H1 (cell line): ENCODE results near the gene CCDC171. TPM values are rescaled to one million over a fixed set of nuclear protein-coding genes. Genes with fewer than 3 reads are reported as not detected.

Experiments
- CTCF ChIA-PET: fragments of 300-600 bp; sonication (Branson Sonifier 250); formaldehyde crosslinking; loops from one replicate; lab custom pipeline; 2021; ENCODE audit not compliant: partially characterized antibody; lab: Charles Lee
- POLR2A ChIA-PET: fragments of 300-600 bp; sonication (Branson Sonifier 250); formaldehyde crosslinking; loops from one replicate; lab custom pipeline; 2021; ENCODE audit warnings: inconsistent platforms; ENCODE audit not compliant: partially characterized antibody; lab: Charles Lee
- DNase-seq, 2 experiments: peaks; one replicate each; pipeline versions ENCODE4 v3.0.0 to v3.0.0-alpha.2; 2010 to 2022; ENCODE audit warnings: low spot score in 2 of 2, low read depth in 1 of 2, mixed read lengths in 1 of 2
- FAIRE-seq: peaks from 2 replicates; lab custom pipeline; 2011; peaks lifted over from hg19 to GRCh38; lab: Jason Lieb, UNC
- H2AFZ ChIP-seq: 2 replicates; pipeline ENCODE4 v1.8.1; 2012; ENCODE audit warnings: low read length, inconsistent platforms
- H2AK5ac ChIP-seq: 2 replicates; pipeline ENCODE4 v1.6.1; 2013; ENCODE audit warnings: low read depth, low read length
- H2BK120ac ChIP-seq: replicated peaks from 2 replicates; pipeline ENCODE3; 2013; ENCODE audit warnings: low read depth, low read length, inconsistent platforms
- H2BK12ac ChIP-seq: 2 replicates; pipeline ENCODE4 v1.6.1; 2013; ENCODE audit warnings: low read depth, low read length
- H2BK15ac ChIP-seq: 2 replicates; pipeline ENCODE4 v1.6.1; 2013; ENCODE audit warnings: low read length
- H2BK20ac ChIP-seq: 2 replicates; pipeline ENCODE4 v1.6.1; 2013; ENCODE audit warnings: low read length
- H2BK5ac ChIP-seq: 2 replicates; pipeline ENCODE4 v1.6.1; 2013; ENCODE audit warnings: low read depth, low read length
- H3K14ac ChIP-seq: 2 replicates; pipeline ENCODE4 v1.6.1; 2013; ENCODE audit warnings: inconsistent platforms; ENCODE audit not compliant: insufficient read length
- H3K18ac ChIP-seq: 2 replicates; pipeline ENCODE4 v1.6.1; 2013; ENCODE audit warnings: low read length; ENCODE audit errors: extremely low read depth
- H3K23ac ChIP-seq: 2 replicates; pipeline ENCODE4 v1.6.1; 2013; ENCODE audit warnings: inconsistent platforms; ENCODE audit not compliant: insufficient read length
- H3K23me2 ChIP-seq: 2 replicates; pipeline ENCODE4 v1.6.1; 2013; ENCODE audit warnings: low read depth, low read length
- H3K27ac ChIP-seq: 2 replicates; pipeline ENCODE4 v1.6.1; 2011; ENCODE audit warnings: low read depth, low read length, inconsistent platforms
- H3K27me3 ChIP-seq, 4 experiments: replicated peaks in 1 of 4; 1 replicate in 1 of 4; 2 replicates in 3 of 4; pipeline versions ENCODE4 v1.6.1 to v1.8.1; 2011 to 2013; ENCODE audit warnings: low read length in 3 of 4, mild to moderate bottlenecking in 3 of 4, inconsistent platforms in 2 of 4, mixed read lengths in 2 of 4, moderate library complexity in 1 of 4; ENCODE audit not compliant: control insufficient read depth in 3 of 4, insufficient read depth in 3 of 4; ENCODE audit errors: extremely low read depth in 1 of 4
- H3K36me3 ChIP-seq, 4 experiments: 2 replicates each; pipeline versions ENCODE4 v1.6.1 to v1.8.1; 2011 to 2013; ENCODE audit warnings: mild to moderate bottlenecking in 4 of 4, low read length in 3 of 4, moderate library complexity in 2 of 4, control low read depth in 1 of 4, inconsistent platforms in 1 of 4; ENCODE audit not compliant: insufficient read depth in 4 of 4, control insufficient read depth in 2 of 4
- H3K4ac ChIP-seq: replicated peaks from 2 replicates; pipeline ENCODE3; 2013; ENCODE audit warnings: low read length, low read depth, mixed read lengths, inconsistent platforms; ENCODE audit not compliant: insufficient read length
- H3K4me1 ChIP-seq, 4 experiments: replicated peaks in 1 of 4; 1 replicate in 1 of 4; 2 replicates in 3 of 4; pipeline versions ENCODE4 v1.6.1 to v1.8.1; 2011 to 2013; ENCODE audit warnings: low read length in 3 of 4, inconsistent platforms in 2 of 4, mixed read lengths in 1 of 4; ENCODE audit not compliant: insufficient read depth in 4 of 4, control insufficient read depth in 3 of 4
- H3K4me2 ChIP-seq, 2 experiments: 2 replicates each; pipeline versions ENCODE4 v1.6.1 to v1.8.1; 2011 to 2013; ENCODE audit warnings: low read depth in 2 of 2, low read length in 2 of 2, control low read depth in 1 of 2, inconsistent platforms in 1 of 2, mild to moderate bottlenecking in 1 of 2; ENCODE audit not compliant: insufficient read depth in 1 of 2
- H3K4me3 ChIP-seq, 4 experiments: fragments of 200-600, 300-600 bp in 1 of 4; sonication (generic), shearing (Covaris generic), sonication (Bioruptor Twin) in 1 of 4; 2 replicates each; pipeline versions ENCODE4 v1.5.1 to v1.8.1; 2011 to 2016; ENCODE audit warnings: low read length in 4 of 4, low read depth in 3 of 4, control low read depth in 2 of 4, inconsistent platforms in 2 of 4, mild to moderate bottlenecking in 2 of 4, mixed read lengths in 1 of 4, moderate library complexity in 1 of 4; ENCODE audit not compliant: insufficient read depth in 2 of 4; ENCODE audit errors: extremely low read depth in 1 of 4
- H3K56ac ChIP-seq: replicated peaks from 2 replicates; pipeline ENCODE3; 2013; ENCODE audit warnings: low read depth, mild to moderate bottlenecking, mixed read lengths, low read length, inconsistent platforms; ENCODE audit not compliant: insufficient read length
- H3K79me1 ChIP-seq: 2 replicates; pipeline ENCODE4 v1.6.1; 2013; ENCODE audit warnings: low read depth, low read length, control low read depth
- H3K79me2 ChIP-seq, 2 experiments: 2 replicates each; pipeline versions ENCODE4 v1.6.1 to v1.8.1; 2012 to 2013; ENCODE audit warnings: low read length in 2 of 2, mild to moderate bottlenecking in 2 of 2, inconsistent platforms in 1 of 2; ENCODE audit not compliant: insufficient read depth in 2 of 2, control insufficient read depth in 1 of 2
- H3K9ac ChIP-seq, 4 experiments: replicated peaks in 1 of 4; 1 replicate in 1 of 4; 2 replicates in 3 of 4; pipeline versions ENCODE4 v1.6.1 to v1.8.1; 2011 to 2013; ENCODE audit warnings: low read depth in 3 of 4, low read length in 3 of 4, control low read depth in 2 of 4, mild to moderate bottlenecking in 2 of 4, moderate library complexity in 2 of 4, inconsistent platforms in 1 of 4; ENCODE audit errors: extremely low read depth in 1 of 4
- H3K9me3 ChIP-seq, 2 experiments: 2 replicates each; pipeline versions ENCODE4 v1.6.1 to v1.8.1; 2012 to 2013; ENCODE audit warnings: mild to moderate bottlenecking in 2 of 2, moderate library complexity in 2 of 2, control low read depth in 1 of 2, inconsistent platforms in 1 of 2, low read depth in 1 of 2, low read length in 1 of 2, mixed read lengths in 1 of 2; ENCODE audit not compliant: insufficient read depth in 2 of 2
- H4K20me1 ChIP-seq, 2 experiments: replicated peaks in 1 of 2; 2 replicates each; pipeline versions ENCODE3 to v1.8.1; 2011 to 2013; ENCODE audit warnings: inconsistent platforms in 2 of 2, low read length in 2 of 2, mild to moderate bottlenecking in 1 of 2; ENCODE audit not compliant: insufficient read depth in 2 of 2, control insufficient read depth in 1 of 2
- H4K5ac ChIP-seq: 2 replicates; pipeline ENCODE4 v1.6.1; 2013; ENCODE audit warnings: low read length, low read depth, mixed read lengths, inconsistent platforms; ENCODE audit not compliant: insufficient read length
- H4K8ac ChIP-seq: 2 replicates; pipeline ENCODE4 v1.8.0; 2013; ENCODE audit warnings: mild to moderate bottlenecking, moderate library complexity, low read length, inconsistent platforms; ENCODE audit not compliant: insufficient read depth; ENCODE audit errors: extremely low read depth
- H4K91ac ChIP-seq: replicated peaks from 2 replicates; pipeline ENCODE3; 2013; ENCODE audit warnings: low read length, mixed read lengths, inconsistent platforms; ENCODE audit not compliant: insufficient read length
- CTCF ChIP-seq, 3 experiments: IDR thresholded peaks; 1 replicate in 2 of 3; 2 replicates in 1 of 3; pipeline versions ENCODE4 v1.5.1 to v1.6.1; 2011; ENCODE audit warnings: low read length in 3 of 3, mild to moderate bottlenecking in 3 of 3, inconsistent platforms in 2 of 3, low read depth in 1 of 3, moderate library complexity in 1 of 3; ENCODE audit not compliant: insufficient read depth in 1 of 3; ENCODE audit errors: control extremely low read depth in 1 of 3
- KDM4A ChIP-seq: IDR thresholded peaks from one replicate; pipeline ENCODE4 v1.7.1; 2012; ENCODE audit warnings: low read depth, mild to moderate bottlenecking, moderate library complexity, low read length, inconsistent platforms; ENCODE audit not compliant: severe bottlenecking
- POLR2A ChIP-seq, 2 experiments: IDR thresholded peaks; 1 replicate in 1 of 2; 2 replicates in 1 of 2; pipeline ENCODE4 v1.6.1; 2011; ENCODE audit warnings: low read depth in 2 of 2, low read length in 2 of 2, mild to moderate bottlenecking in 2 of 2; ENCODE audit errors: control extremely low read depth in 1 of 2
- POU5F1 ChIP-seq: IDR thresholded peaks from 2 replicates; pipeline ENCODE4 v1.6.1; 2011; ENCODE audit warnings: low read depth, mild to moderate bottlenecking, low read length, moderate library complexity
- RBBP5 ChIP-seq: IDR thresholded peaks from 2 replicates; pipeline ENCODE4 v1.7.1; 2012; ENCODE audit warnings: low read depth, mild to moderate bottlenecking, inconsistent platforms, low read length, moderate library complexity, borderline replicate concordance
- USF2 ChIP-seq: IDR thresholded peaks from 2 replicates; pipeline ENCODE4 v1.6.1; 2011; ENCODE audit warnings: low read length, improper control_type of control experiment
- WGBS, 2 experiments: shearing (Covaris generic) in 1 of 2; methylation state at CpG; one replicate each; pipeline versions ENCODE4 v1.1.6 to v1.1.7; 2013 to 2015; ENCODE audit warnings: low lambda C conversion rate in 2 of 2, mixed read lengths in 2 of 2, inconsistent platforms in 1 of 2, low coverage in 1 of 2, missing lambda C conversion rate in 1 of 2; ENCODE audit not compliant: insufficient replicate concordance in 2 of 2, insufficient coverage in 1 of 2, insufficient read length in 1 of 2; ENCODE audit errors: extremely low coverage in 1 of 2, missing lambda C conversion rate in 1 of 2; 5-methylcytosine and 5-hydroxymethylcytosine counted together
- polyA plus RNA-seq, 7 experiments: library from polyadenylated mRNA; depleted of rRNA in 3 of 7; stranded (reverse) in 5 of 7; unstranded in 2 of 7; fragments of >200 nt in 5 of 7; fragments of 200-250 nt in 2 of 7; gene quantifications; 1 replicate in 5 of 7; 2 replicates in 1 of 7; 4 replicates in 1 of 7; pipeline versions ENCODE4 v1.2.1 to v1.2.3, GENCODE V29; 2011 to 2013; ENCODE audit warnings: missing spikeins in 2 of 7, mixed read lengths in 2 of 7
- total RNA-seq: library from RNA; stranded (reverse); fragmentation: NEBNext Ultra II Directional; extraction: Animal tissue kit (Norgen Biotek cat#: 25700); gene quantifications from 2 replicates; pipeline ENCODE4 v1.2.1, GENCODE V29; 2021

Gene CCDC171
- total and polyA plus RNA-seq, 2 of the 8 experiments (the other 6 are each of a cell fraction or from before 2014, with no cell fraction given): 0.83 to 2.3 TPM

GRCh38 chr9:15965246-15965745 is 412.5 kb downstream of the CCDC171 start:
- Histone ChIP-seq H3K79me1 (no peaks in the 10 kb centered on the region), H2BK5ac (no peak overlapping the region), H3K4me1 (no peaks in the 10 kb centered on the region), H2BK15ac (no peak overlapping the region), H4K5ac (no peak overlapping the region), H4K20me1 (no peaks in the 10 kb centered on the region), H3K9ac (no peak overlapping the region), H2BK120ac (no peak overlapping the region), H4K8ac (no peak overlapping the region), H2BK12ac (no peak overlapping the region), H3K27me3 (no peaks in the 10 kb centered on the region), H2AK5ac (no peak overlapping the region), H3K4ac (no peak overlapping the region), H3K23ac (no peak overlapping the region), H2AFZ (no peak overlapping the region), H3K23me2 (no peaks in the 10 kb centered on the region), H3K4me3 (no peak overlapping the region), H2BK20ac (no peak overlapping the region), H3K18ac (no peak overlapping the region), H4K91ac (no peak overlapping the region), H3K79me2 (no peaks in the 10 kb centered on the region), H3K4me2 (no peak overlapping the region), H3K36me3 (no peaks in the 10 kb centered on the region), H3K9me3 (no peaks in the 10 kb centered on the region), H3K27ac (no peak overlapping the region), H3K56ac (no peak overlapping the region), H3K14ac (no peak overlapping the region)
- DNase-seq: no peak
- ChIA-PET CTCF (no interaction called here), POLR2A (no interaction called here)
- 90% methylated on average over 2 of the region's 2 CpGs; no CpG with 5 or more reads in 1 of the 2 experiments for WGBS, 2 experiments
- FAIRE-seq: no peak
- no peak for TF ChIP-seq POU5F1
- TF ChIP-seq KDM4A: no peak
- no peak for TF ChIP-seq CTCF (IDR thresholded peaks at IDR 0.05; ENCODE audit: control extremely low read depth in 1 of 3, insufficient read depth in 1 of 3, low read depth in 1 of 3, low read length in 3 of 3)
- TF ChIP-seq RBBP5: no peak
- TF ChIP-seq USF2: no peak
- no peak for TF ChIP-seq POLR2A (IDR thresholded peaks at IDR 0.05; ENCODE audit: control extremely low read depth in 1 of 2, low read depth in 2 of 2, low read length in 2 of 2)
